MM.1S (cell line): ENCODE results near the gene POU5F1.

Source experiments
- CTCF ChIP-seq: fragments of 300-600 bp; sonication (generic); IDR thresholded peaks from 2 replicates; pipeline ENCODE4 v1.5.1; 2016; ENCODE audit warnings: antibody characterized with exemption, low read length, mixed read lengths
- EZH2 ChIP-seq: fragments of 300-600 bp; sonication (generic); optimal IDR thresholded peaks from 2 replicates; pipeline ENCODE3; 2017; ENCODE audit warnings: low read depth, mild to moderate bottlenecking, antibody characterized with exemption, low read length, mixed read lengths
- EZH2phosphoT487 ChIP-seq: fragments of 300-600 bp; sonication (generic); IDR thresholded peaks from 2 replicates; pipeline ENCODE4 v1.6.1; 2018; ENCODE audit warnings: antibody characterized with exemption, low read length

GRCh38 chr6:31158863-31159855, 11.3 kb downstream of the POU5F1 start:
- TF ChIP-seq EZH2, result no peak
- peak; percentile 26 for TF ChIP-seq CTCF
- no peak for TF ChIP-seq EZH2phosphoT487
